ENCODE measurements around the gene NIPAL1.

DNA sequence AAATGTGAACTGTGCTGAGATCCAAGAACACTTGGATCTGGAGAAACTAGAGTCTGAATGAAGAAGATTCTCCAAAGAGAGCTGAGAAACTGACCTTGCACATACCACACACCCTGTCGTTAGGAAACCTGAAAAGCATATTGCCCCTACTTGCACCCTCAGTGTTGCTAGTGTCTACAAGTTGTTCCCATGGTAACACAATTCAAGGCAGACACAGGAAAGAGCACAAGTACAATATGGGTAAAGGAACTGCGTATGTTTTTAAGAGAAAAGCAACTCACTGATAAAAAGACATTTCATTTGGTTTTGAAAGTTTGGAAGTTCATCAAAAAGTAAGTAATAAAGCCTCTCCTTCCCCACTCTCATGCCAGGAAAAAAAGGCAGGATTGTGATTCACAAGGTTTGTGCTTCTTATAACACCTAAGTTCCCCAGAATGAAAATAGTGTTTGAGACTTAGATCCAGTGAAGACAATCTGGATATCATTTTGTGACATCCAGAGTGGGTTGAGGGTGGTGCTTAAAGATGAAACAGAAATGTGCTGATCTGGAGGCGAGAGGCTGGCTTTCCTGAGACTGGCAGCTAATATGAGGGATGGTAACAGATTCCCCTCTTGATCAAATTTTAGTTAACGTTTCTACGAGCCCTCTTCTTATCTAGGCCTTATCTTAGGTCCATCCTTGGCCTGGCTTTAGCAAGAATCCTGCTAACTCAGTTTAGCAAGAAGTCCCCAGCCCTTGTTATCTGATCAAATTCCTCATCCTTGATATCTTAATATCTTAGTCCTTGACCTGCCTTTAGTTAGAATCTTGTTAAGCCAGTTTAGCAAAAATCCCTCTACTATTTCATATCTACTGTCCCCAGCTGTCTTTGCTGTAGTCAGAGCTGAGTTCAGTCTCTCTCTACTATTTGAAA is 42.3 kb downstream of the NIPAL1 start:
- TF ChIP-seq, protein P1, sequence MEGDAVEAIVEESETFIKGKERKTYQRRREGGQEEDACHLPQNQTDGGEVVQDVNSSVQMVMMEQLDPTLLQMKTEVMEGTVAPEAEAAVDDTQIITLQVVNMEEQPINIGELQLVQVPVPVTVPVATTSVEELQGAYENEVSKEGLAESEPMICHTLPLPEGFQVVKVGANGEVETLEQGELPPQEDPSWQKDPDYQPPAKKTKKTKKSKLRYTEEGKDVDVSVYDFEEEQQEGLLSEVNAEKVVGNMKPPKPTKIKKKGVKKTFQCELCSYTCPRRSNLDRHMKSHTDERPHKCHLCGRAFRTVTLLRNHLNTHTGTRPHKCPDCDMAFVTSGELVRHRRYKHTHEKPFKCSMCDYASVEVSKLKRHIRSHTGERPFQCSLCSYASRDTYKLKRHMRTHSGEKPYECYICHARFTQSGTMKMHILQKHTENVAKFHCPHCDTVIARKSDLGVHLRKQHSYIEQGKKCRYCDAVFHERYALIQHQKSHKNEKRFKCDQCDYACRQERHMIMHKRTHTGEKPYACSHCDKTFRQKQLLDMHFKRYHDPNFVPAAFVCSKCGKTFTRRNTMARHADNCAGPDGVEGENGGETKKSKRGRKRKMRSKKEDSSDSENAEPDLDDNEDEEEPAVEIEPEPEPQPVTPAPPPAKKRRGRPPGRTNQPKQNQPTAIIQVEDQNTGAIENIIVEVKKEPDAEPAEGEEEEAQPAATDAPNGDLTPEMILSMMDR (conservative IDR thresholded peaks at IDR 0.05 in 1 of 2, IDR thresholded peaks at IDR 0.05 in 1 of 2; ENCODE audit: extremely low read depth in 1 of 2, insufficient read depth in 1 of 2, low read depth in 1 of 2, low read length in 2 of 2) = no peak
- no peak for TF ChIP-seq EZH2 (IDR thresholded peaks at IDR 0.05; ENCODE audit: borderline replicate concordance, low read length)

Data from mammary epithelial cell (primary cell).